GM19351 (cell line): ENCODE measurements around the gene CES3.
"Not testable (repeated sequence)": the region's sequence is repeated elsewhere in the genome, so short reads cannot be mapped to it uniquely, and the experiment has no call there.

Source experiments
- ATAC-seq: cut with Tn5 transposase; IDR thresholded peaks from one replicate; pipeline ENCODE4 v1.9.1; 2021; ENCODE audit warnings: mild to moderate bottlenecking, moderate library complexity; ENCODE audit not compliant: unreplicated experiment

Gene CES3

GRCh38 chr16:66926171-66926947, 34.7 kb upstream of the CES3 start:
- no peak for ATAC-seq

- no peak for ATAC-seq
Observed at GRCh38 chr16:66926961-66927436, 34.1 kb upstream of the CES3 start.

GRCh38 chr16:66927918-66928649, 33.0 kb upstream of the CES3 start:
- ATAC-seq, result no peak

- no peak for ATAC-seq
Observed at GRCh38 chr16:66928702-66929388, 32.2 kb upstream of the CES3 start.

- no peak for ATAC-seq
Observed at GRCh38 chr16:66930189-66930588, 30.9 kb upstream of the CES3 start.

GRCh38 chr16:66931665-66932064, 29.4 kb upstream of the CES3 start:
- no peak for ATAC-seq

- no peak for ATAC-seq
Observed at GRCh38 chr16:66932076-66932475, 29.0 kb upstream of the CES3 start.

GRCh38 chr16:66933776-66934137, 27.3 kb upstream of the CES3 start:
- peak; percentile 11 for ATAC-seq

GRCh38 chr16:66934138-66934838, 26.8 kb upstream of the CES3 start, which contains the start of gene CIAO2B:
CIAO2B (minus strand) TSS chr16:66934402; CDS start chr16:66934364, 38 bp downstream.
- peak; percentile 80 for ATAC-seq

- not testable (repeated sequence) for ATAC-seq
Observed at GRCh38 chr16:66934839-66935313, 26.2 kb upstream of the CES3 start.

GRCh38 chr16:66935314-66936011, 25.6 kb upstream of the CES3 start, which contains the start of gene CES2:
CES2 (plus strand) TSS chr16:66935516; CDS start chr16:66935636, 120 bp downstream.
- no peak for ATAC-seq

- ATAC-seq, result no peak
Observed at GRCh38 chr16:66936462-66936861, 24.6 kb upstream of the CES3 start.

- ATAC-seq, result no peak
Observed at GRCh38 chr16:66936889-66937554, 24.0 kb upstream of the CES3 start.

- ATAC-seq, result no peak
Observed at GRCh38 chr16:66937725-66938337, 23.2 kb upstream of the CES3 start.

- ATAC-seq, result no peak
Observed at GRCh38 chr16:66939366-66939765, 21.7 kb upstream of the CES3 start.

- ATAC-seq, result no peak
Observed at GRCh38 chr16:66940236-66940635, 20.8 kb upstream of the CES3 start.

GRCh38 chr16:66942981-66943380, 18.1 kb upstream of the CES3 start:
- ATAC-seq, result no peak

GRCh38 chr16:66943426-66944053, 17.5 kb upstream of the CES3 start:
- ATAC-seq, result no peak

- ATAC-seq, result no peak
Observed at GRCh38 chr16:66944054-66944441, 17.0 kb upstream of the CES3 start.
